ENCODE data around the gene ZNF274. TPM values are rescaled to one million over a fixed set of nuclear protein-coding genes. Genes with fewer than 3 reads are reported as not detected.
A peak's percentile ranks its signal among the peaks of the same experiment; 100 is the strongest.

The ZNF274 gene
- total RNA-seq, 1 donor from 2014 or later = 14.1 TPM

DNA sequence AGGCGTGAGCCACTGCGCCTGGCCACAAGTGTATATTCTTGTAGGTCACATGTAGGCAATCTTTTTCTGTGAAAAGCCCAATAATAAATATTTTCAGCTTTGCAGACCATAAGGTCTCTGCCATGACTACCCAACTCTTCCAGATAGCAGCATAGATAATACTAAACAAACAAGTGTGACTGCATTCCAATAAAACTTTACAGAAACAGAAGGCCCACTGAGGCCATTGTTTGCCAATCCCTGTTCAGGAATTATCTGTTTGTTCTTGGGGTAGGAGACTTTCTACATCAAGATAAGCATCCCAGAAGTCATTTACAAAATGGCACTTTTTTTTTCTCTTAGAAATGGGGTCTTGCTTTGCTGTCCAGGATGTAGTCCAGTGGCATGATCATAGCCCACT lies 29.5 kb upstream of the ZNF274 start:
- Mint-ChIP-seq H3K4me3 (ENCODE audit: unreplicated experiment) (no peak overlapping the region), H3K36me3 (ENCODE audit: low read depth) (peaks cover 16% of the 10 kb centered on the region), H3K27me3 (ENCODE audit: low read depth) (no peaks in the 10 kb centered on the region), H3K9me3 (ENCODE audit: low read depth) (peaks cover 15% of the 10 kb centered on the region), H3K4me1 (ENCODE audit: low read depth) (peaks cover 26% of the 10 kb centered on the region), H3K27ac (ENCODE audit: unreplicated experiment) (no peak overlapping the region)
- DNase-seq (ENCODE audit: low spot score) = no peak
- no peak for TF ChIP-seq CTCF (IDR thresholded peaks at IDR 0.05)

DNA sequence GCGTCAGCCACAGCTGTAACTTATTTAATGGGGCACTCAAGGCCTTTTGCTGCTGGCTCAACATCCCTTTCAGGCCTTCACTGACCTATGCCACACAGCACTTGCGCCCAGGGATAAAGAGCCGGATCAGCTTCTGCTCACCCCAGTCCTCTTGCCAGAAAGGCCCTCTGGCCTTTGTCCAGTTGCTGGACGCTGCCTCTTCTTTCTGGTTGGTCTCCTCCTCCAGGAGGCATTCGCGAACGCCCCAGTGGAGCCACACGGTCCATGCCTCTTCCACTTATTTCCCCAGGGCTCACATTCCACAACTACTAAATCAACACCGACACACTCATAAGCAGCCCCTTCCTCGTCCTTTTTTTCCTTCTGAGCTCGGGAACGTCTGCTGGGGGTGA lies 28.6 kb upstream of the ZNF274 start:
- Mint-ChIP-seq H3K27me3 (ENCODE audit: low read depth) (no peaks in the 10 kb centered on the region), H3K36me3 (ENCODE audit: low read depth) (peaks cover 15% of the 10 kb centered on the region), H3K4me1 (ENCODE audit: low read depth) (peaks cover 25% of the 10 kb centered on the region), H3K27ac (ENCODE audit: unreplicated experiment) (peak overlapping the region; percentile 91), H3K4me3 (ENCODE audit: unreplicated experiment) (peak overlapping the region; percentile 84), H3K9me3 (ENCODE audit: low read depth) (peaks cover 11% of the 10 kb centered on the region)
- no peak for DNase-seq (ENCODE audit: low spot score)
- TF ChIP-seq CTCF (IDR thresholded peaks at IDR 0.05) = no peak

- DNase-seq (ENCODE audit: low spot score) = peak; percentile 98
- peaks cover 18% of the 10 kb centered on the region for H3K4me1 Mint-ChIP-seq (ENCODE audit: low read depth)
- peak; percentile 99 for TF ChIP-seq CTCF (IDR thresholded peaks at IDR 0.05)
- H3K9me3 Mint-ChIP-seq (ENCODE audit: low read depth) = peaks cover 5% of the 10 kb centered on the region
- peak overlapping the region; percentile 91 for H3K27ac Mint-ChIP-seq (ENCODE audit: unreplicated experiment)
- no peaks in the 10 kb centered on the region for H3K27me3 Mint-ChIP-seq (ENCODE audit: low read depth)
- peaks cover 10% of the 10 kb centered on the region for H3K36me3 Mint-ChIP-seq (ENCODE audit: low read depth)
- peak overlapping the region; percentile 84 for H3K4me3 Mint-ChIP-seq (ENCODE audit: unreplicated experiment)
Measured at GRCh38 chr19:58154679-58155648, 27.9 kb upstream of the ZNF274 start.

DNA sequence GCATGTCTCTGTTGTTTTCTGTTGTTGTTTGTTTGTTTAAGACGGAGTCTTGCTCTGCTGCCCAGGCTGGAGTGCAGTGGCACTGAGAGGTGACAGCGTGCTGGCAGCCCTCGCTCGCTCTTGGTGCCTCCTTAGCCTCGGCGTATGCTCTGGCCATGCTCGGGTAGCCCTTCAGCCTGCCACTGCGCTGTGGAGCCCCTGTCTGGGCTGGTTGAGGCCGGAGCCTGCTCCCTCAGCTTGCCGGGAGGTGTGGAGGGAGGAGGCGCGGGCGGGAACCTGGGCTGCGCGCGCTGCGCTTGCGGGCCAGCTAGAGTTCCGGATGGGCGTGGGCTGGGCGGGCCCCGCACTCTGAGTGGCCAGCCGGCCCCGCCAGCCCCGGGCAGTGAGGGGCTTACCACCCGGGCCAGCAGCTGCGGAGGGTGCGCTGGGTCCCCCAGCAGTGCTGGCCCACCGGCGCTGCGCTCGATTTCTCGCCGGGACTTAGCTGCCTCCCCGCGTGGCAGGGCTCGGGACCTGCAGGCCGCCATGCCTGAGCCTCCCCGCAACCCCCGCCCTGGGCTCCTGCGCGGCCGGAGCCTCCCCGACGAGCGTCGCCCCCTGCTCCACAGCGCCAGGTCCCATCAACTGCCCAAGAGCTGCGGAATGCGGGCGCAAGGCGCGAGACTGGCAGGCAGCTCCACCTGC lies 25.7 kb upstream of the ZNF274 start:
- H3K27ac Mint-ChIP-seq (ENCODE audit: unreplicated experiment) = no peak overlapping the region
- peaks cover 10% of the 10 kb centered on the region for H3K9me3 Mint-ChIP-seq (ENCODE audit: low read depth)
- TF ChIP-seq CTCF (IDR thresholded peaks at IDR 0.05) = no peak
- peaks cover 12% of the 10 kb centered on the region for H3K4me1 Mint-ChIP-seq (ENCODE audit: low read depth)
- H3K27me3 Mint-ChIP-seq (ENCODE audit: low read depth) = no peaks in the 10 kb centered on the region
- H3K36me3 Mint-ChIP-seq (ENCODE audit: low read depth) = peaks cover 9% of the 10 kb centered on the region
- no peak overlapping the region for H3K4me3 Mint-ChIP-seq (ENCODE audit: unreplicated experiment)
- DNase-seq (ENCODE audit: low spot score) = no peak

- H3K4me1 Mint-ChIP-seq (ENCODE audit: low read depth) = no peaks in the 10 kb centered on the region
- H3K9me3 Mint-ChIP-seq (ENCODE audit: low read depth) = peaks cover 58% of the 10 kb centered on the region
- H3K4me3 Mint-ChIP-seq (ENCODE audit: unreplicated experiment) = no peak overlapping the region
- no peak for TF ChIP-seq CTCF (IDR thresholded peaks at IDR 0.05)
- H3K36me3 Mint-ChIP-seq (ENCODE audit: low read depth) = peaks cover 24% of the 10 kb centered on the region
- no peak for DNase-seq (ENCODE audit: low spot score)
- H3K27me3 Mint-ChIP-seq (ENCODE audit: low read depth) = no peaks in the 10 kb centered on the region
- H3K27ac Mint-ChIP-seq (ENCODE audit: unreplicated experiment) = no peak overlapping the region
Measured at GRCh38 chr19:58166268-58166667, 16.6 kb upstream of the ZNF274 start.

Measured in chondrocyte (in vitro differentiated cells).